SK-N-SH treated with all-trans-retinoic acid at 6 μM for 48 hours (cell line): ENCODE data around the gene FABP3.

Experiments used
- ARNTL ChIP-seq: fragments of 450-650 bp; formaldehyde crosslinking; IDR thresholded peaks from 2 replicates; pipeline ENCODE4 v1.5.0; 2020; ENCODE audit warnings: low read depth, mild to moderate bottlenecking, moderate library complexity, borderline replicate concordance
- BACH2 ChIP-seq: fragments of 250-450 bp; sonication (Bioruptor Pico); IDR thresholded peaks from 2 replicates; pipeline ENCODE4 v1.9.0; 2021; ENCODE audit warnings: mild to moderate bottlenecking, borderline replicate concordance
- CSRNP3 ChIP-seq: fragments of 250-450 bp; sonication (Bioruptor Pico); IDR thresholded peaks from 2 replicates; pipeline ENCODE4 v1.5.1; 2021; ENCODE audit warnings: mild to moderate bottlenecking, moderate library complexity
- ESRRG ChIP-seq: fragments of 250-450 bp; sonication (Bioruptor Pico); IDR thresholded peaks from 2 replicates; pipeline ENCODE4 v1.6.1; 2021; ENCODE audit warnings: mild to moderate bottlenecking
- OSR1 ChIP-seq: fragments of 250-450 bp; sonication (Bioruptor Pico); IDR thresholded peaks from 2 replicates; pipeline ENCODE4 v1.8.0; 2022; ENCODE audit warnings: moderate library complexity, mild to moderate bottlenecking, inconsistent platforms
- PATZ1 ChIP-seq: fragments of 250-450 bp; sonication (Bioruptor Pico); IDR thresholded peaks from 2 replicates; pipeline ENCODE4 v1.8.0; 2020; ENCODE audit warnings: mild to moderate bottlenecking, moderate library complexity, borderline replicate concordance
- POU6F1 ChIP-seq: fragments of 250-450 bp; sonication (Bioruptor Pico); IDR thresholded peaks from 2 replicates; pipeline ENCODE4 v1.8.0; 2021; ENCODE audit warnings: low read depth, mild to moderate bottlenecking, moderate library complexity, borderline replicate concordance
- PPARA ChIP-seq: fragments of 250-450 bp; sonication (Bioruptor Pico); IDR thresholded peaks from 2 replicates; pipeline ENCODE4 v1.5.0; 2020; ENCODE audit warnings: mild to moderate bottlenecking, borderline replicate concordance
- RARB ChIP-seq: fragments of 250-450 bp; sonication (Bioruptor Pico); IDR thresholded peaks from 2 replicates; pipeline ENCODE4 v1.8.0; 2021; ENCODE audit warnings: mild to moderate bottlenecking, moderate library complexity
- TOX ChIP-seq: fragments of 250-450 bp; sonication (Bioruptor Pico); IDR thresholded peaks from 2 replicates; pipeline ENCODE4 v1.8.0; 2021; ENCODE audit warnings: mild to moderate bottlenecking, moderate library complexity, borderline replicate concordance
- ZFP3 ChIP-seq: fragments of 250-450 bp; sonication (Bioruptor Pico); IDR thresholded peaks from 2 replicates; pipeline ENCODE4 v1.5.0; 2020; ENCODE audit warnings: mild to moderate bottlenecking, moderate library complexity
- ZNF70 ChIP-seq: fragments of 450-650 bp; formaldehyde crosslinking; IDR thresholded peaks from 2 replicates; pipeline ENCODE4 v1.5.0; 2020; ENCODE audit warnings: mild to moderate bottlenecking, moderate library complexity
- TF ChIP-seq, protein P1 (sequence below): fragments of 250-450 bp; sonication (Bioruptor Pico); IDR thresholded peaks from 2 replicates; pipeline ENCODE4 v1.5.1; 2020; ENCODE audit warnings: low read depth, mild to moderate bottlenecking, moderate library complexity
- TF ChIP-seq, protein P2 (sequence below): fragments of 250-450 bp; sonication (Bioruptor Pico); IDR thresholded peaks from 2 replicates; pipeline ENCODE4 v1.5.0; 2020; ENCODE audit warnings: mild to moderate bottlenecking, moderate library complexity

- TF ChIP-seq BACH2 (CRISPR knock-in tag) = no peak
- no peak for TF ChIP-seq ZFP3 (CRISPR knock-in tag)
- no peak for TF ChIP-seq RARB
- no peak for TF ChIP-seq TOX (CRISPR knock-in tag)
- TF ChIP-seq ZNF70 = no peak
- TF ChIP-seq PATZ1 (CRISPR knock-in tag) = no peak
- no peak for TF ChIP-seq POU6F1
- no peak for TF ChIP-seq CSRNP3
- TF ChIP-seq, protein P1, sequence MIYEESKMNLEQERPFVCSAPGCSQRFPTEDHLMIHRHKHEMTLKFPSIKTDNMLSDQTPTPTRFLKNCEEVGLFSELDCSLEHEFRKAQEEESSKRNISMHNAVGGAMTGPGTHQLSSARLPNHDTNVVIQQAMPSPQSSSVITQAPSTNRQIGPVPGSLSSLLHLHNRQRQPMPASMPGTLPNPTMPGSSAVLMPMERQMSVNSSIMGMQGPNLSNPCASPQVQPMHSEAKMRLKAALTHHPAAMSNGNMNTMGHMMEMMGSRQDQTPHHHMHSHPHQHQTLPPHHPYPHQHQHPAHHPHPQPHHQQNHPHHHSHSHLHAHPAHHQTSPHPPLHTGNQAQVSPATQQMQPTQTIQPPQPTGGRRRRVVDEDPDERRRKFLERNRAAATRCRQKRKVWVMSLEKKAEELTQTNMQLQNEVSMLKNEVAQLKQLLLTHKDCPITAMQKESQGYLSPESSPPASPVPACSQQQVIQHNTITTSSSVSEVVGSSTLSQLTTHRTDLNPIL = no peak
- TF ChIP-seq, protein P2, sequence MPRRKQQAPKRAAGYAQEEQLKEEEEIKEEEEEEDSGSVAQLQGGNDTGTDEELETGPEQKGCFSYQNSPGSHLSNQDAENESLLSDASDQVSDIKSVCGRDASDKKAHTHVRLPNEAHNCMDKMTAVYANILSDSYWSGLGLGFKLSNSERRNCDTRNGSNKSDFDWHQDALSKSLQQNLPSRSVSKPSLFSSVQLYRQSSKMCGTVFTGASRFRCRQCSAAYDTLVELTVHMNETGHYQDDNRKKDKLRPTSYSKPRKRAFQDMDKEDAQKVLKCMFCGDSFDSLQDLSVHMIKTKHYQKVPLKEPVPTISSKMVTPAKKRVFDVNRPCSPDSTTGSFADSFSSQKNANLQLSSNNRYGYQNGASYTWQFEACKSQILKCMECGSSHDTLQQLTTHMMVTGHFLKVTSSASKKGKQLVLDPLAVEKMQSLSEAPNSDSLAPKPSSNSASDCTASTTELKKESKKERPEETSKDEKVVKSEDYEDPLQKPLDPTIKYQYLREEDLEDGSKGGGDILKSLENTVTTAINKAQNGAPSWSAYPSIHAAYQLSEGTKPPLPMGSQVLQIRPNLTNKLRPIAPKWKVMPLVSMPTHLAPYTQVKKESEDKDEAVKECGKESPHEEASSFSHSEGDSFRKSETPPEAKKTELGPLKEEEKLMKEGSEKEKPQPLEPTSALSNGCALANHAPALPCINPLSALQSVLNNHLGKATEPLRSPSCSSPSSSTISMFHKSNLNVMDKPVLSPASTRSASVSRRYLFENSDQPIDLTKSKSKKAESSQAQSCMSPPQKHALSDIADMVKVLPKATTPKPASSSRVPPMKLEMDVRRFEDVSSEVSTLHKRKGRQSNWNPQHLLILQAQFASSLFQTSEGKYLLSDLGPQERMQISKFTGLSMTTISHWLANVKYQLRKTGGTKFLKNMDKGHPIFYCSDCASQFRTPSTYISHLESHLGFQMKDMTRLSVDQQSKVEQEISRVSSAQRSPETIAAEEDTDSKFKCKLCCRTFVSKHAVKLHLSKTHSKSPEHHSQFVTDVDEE (CRISPR knock-in tag) = no peak
- no peak for TF ChIP-seq PPARA (CRISPR knock-in tag)
- no peak for TF ChIP-seq OSR1 (CRISPR knock-in tag)
- no peak for TF ChIP-seq ARNTL
- TF ChIP-seq ESRRG = no peak
These were observed 8.8 kb upstream of the FABP3 start for GRCh38 chr1:31381394-31382294.
